ENCODE results near the gene NR2F1-AS1.
"Not testable (repeated sequence)": the region's sequence is repeated elsewhere in the genome, so short reads cannot be mapped to it uniquely, and the experiment has no call there.

Gene NR2F1-AS1

DNA sequence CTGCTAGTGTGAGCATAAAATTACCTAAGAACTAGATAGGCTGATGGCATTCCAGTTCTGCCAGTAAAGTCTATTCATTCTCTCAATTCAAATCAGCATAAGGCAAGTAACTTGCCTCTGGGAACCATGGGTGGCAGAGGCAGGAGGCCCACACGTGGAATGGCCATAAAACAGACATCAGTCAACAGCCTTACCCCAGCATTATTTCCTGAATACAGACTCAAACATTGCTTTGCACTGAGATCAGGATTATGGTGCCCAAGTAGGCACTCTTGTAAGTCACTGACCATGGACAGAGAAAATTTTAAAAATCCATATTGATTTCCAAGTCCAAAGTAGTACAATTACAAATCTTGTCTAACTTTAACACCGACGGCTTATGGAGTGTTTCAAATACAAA, 157.7 kb downstream of the NR2F1-AS1 start:
- DNase-seq = no peak

DNA sequence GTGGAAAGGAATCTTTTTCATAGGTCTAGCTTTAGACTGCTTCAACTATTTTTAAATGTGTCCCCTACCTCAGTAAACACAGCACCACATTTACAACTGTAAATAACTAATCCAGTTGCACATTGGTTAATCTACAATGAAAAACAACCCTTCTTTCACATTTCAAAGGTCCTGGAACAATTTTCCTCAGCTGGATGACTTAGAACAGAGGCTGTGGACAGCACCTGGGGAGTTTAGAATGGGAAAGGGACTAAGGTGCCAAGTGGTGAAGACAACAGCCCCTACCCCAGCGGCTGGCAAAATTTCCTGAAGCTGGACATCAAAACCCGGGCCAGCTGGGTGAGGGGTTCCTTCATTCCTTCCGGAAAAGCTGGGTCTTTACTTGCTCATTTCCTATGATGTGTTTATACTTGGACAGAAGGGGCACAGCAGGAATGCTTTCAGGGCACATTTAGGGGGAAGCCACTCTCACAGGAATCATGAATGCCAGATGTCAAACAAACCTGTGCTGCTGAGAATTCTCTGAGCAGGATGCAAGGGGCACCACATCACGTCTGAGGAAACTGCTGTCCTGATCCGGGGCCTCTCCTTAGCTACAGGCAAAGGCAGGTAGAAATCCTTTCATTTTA, 158.3 kb downstream of the NR2F1-AS1 start:
- DNase-seq = no peak

DNA sequence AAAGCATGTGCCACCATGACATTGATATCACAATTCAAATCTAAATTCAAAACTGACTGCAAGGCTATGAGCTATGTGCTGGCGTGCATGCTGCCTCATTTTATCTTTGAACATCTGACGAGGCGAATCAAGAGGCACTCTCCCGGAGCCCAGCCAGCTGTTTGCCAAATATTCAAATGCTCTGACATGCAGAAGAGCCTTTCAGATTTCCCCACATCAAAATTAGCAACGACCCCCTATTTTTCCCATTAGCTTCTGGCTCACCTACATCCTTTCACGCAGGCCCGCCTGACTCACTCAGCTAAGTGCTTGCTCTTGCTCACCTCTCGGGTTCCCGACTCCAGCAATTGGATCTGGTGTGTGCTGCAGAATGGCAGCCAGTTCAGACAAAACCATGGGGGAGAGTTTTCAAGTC, 159.0 kb downstream of the NR2F1-AS1 start:
- no peak for DNase-seq

DNA sequence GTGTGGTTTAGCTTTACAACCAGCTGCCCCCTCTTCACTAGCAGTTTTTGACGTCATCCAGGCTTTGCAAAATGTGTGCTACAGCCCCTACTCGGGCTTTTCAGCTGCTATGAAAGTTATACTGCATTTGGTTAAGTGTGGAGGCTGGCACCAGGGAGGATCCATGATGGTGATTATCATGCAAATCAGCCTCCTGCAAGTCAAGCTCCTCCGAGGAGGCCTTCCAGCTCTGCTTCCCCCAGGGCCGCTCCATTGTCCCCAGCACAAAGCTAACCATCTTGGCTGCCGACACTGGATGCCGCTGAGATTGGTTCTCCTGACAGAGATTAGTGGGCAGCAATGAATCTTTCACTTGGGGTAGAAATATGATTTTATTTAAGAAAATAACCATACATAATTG, 159.6 kb downstream of the NR2F1-AS1 start:
- no peak for DNase-seq

DNA sequence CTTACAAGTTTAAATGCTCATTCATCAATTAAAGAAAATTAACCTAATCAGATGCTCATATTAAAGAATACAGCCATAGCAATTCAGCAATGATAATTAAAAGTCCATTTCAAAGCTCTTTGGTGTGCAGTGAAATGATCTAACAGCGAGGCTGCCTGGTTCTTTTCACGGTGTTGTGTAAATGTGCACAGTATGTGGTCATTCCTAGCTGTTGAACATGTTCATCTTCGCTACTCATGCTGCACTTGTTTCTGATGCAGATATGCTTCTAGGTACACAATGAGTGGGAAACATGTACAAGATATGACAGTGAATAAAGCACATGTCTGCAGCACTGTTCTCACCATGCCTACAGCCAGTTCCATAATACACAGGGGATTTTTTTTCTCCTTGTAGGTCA, 163.5 kb downstream of the NR2F1-AS1 start:
- no peak for DNase-seq

DNA sequence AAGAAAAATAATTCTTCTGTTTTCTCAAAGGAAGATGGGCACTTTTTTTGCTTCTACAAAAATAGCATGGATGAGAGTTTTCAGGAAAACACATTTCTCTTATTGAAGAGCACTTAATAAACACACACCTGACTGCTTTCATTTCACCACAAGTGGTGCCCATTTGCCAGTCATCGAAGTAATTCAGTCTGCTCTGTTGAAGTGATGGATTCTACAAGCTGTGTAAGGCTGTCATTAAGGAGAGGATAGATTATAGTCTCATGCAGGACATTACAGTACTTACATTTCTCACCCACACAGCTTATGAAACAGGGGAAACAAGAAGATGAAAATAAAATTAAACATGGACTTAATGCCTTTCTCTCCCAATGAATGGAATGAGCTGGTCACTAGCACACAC, 165.2 kb downstream of the NR2F1-AS1 start:
- no peak for DNase-seq

DNA sequence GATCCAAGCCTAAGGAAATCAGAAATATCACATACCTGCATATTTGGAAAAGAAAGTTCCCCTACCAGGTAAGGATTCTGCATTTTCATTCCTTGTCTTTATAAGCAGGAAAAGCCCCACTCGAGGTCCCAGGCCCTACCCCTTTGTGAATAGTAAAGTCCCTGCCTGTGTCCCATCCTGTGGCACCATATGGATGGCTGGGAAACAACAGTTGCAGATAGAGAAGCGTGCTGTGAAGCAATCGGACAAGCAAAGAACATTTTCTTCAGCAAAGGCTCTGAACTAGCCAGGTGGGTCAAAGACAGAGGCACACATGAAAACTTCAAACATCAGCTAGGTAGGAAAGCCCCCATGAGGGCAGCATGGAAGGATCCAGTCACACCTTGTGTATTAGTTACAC, 169.3 kb downstream of the NR2F1-AS1 start:
- DNase-seq = no peak

DNA sequence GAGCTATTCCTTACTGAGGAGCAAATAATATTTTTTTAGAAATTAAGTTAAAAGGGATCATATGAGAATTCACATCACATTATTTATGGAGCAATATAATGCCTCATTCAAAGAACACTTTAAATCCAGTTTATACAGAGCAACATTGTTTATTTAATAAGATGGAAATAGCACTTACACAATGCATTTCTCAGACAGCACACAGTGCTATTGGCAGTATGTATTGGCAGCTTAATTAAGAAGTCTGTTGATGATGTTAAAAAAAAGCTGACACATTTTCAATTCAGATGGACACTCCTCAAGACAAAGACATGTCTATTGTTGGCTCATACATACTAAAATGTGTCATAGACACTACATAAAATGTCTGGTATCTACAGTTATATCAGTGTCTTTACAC, 171.3 kb downstream of the NR2F1-AS1 start:
- no peak for DNase-seq

DNA sequence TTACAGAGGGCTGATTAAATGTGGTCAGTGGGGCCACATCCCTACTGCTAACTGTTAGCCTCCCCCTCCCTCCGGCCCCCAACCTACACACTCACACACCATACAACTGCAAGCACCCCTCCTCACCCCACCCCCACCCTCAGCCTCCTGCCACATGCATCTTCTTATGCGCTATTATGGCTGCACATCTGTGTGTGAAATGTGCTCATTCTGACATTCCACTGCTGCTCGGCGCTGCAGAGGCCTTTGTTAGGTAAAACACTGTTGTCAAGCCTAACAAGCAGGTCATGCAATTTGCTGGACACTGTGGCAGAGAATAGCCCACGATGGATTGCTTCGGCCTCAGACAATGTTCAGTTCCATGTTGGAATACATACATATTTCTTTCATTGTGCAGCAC, 173.6 kb downstream of the NR2F1-AS1 start:
- DNase-seq = no peak

DNA sequence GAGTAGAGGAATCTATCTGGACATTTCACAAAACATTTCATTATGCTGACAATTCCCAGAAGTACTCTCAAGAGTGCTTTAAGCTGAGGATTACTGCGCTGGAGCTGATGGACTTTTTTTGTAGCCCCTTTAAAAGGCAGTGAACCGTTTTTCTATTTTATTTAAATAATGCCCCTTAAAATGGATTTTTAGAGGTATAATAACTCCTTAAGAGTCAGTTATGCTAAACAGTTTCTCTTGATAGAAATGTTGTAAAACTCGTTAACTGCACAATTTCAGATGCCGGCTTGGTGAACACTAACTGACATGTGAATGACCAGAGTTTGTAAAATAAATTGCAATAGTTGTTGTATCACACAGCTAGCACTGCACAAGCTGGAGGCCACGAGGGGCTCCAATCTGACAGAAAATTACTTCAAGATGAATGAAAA, 174.0 kb downstream of the NR2F1-AS1 start:
- no peak for DNase-seq

DNA sequence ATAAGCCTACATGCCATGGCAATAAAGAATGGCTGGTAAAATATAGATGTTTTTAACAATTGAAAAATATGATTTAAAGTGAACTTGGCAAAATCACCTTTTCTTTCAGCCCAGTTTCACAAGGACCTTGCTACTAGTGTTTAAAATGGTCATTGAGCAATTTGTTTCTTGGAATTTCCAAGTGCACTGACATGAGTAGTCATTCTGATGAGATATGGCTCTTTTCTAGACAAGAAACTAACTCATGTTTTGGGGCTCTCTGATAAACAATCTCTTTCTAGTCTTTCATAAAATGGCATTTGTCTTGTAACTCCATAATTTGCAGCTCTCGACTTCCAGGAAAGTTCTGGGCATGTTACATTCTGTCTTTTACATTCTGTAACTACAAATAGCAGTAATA, 176.8 kb downstream of the NR2F1-AS1 start:
- no peak for DNase-seq

DNA sequence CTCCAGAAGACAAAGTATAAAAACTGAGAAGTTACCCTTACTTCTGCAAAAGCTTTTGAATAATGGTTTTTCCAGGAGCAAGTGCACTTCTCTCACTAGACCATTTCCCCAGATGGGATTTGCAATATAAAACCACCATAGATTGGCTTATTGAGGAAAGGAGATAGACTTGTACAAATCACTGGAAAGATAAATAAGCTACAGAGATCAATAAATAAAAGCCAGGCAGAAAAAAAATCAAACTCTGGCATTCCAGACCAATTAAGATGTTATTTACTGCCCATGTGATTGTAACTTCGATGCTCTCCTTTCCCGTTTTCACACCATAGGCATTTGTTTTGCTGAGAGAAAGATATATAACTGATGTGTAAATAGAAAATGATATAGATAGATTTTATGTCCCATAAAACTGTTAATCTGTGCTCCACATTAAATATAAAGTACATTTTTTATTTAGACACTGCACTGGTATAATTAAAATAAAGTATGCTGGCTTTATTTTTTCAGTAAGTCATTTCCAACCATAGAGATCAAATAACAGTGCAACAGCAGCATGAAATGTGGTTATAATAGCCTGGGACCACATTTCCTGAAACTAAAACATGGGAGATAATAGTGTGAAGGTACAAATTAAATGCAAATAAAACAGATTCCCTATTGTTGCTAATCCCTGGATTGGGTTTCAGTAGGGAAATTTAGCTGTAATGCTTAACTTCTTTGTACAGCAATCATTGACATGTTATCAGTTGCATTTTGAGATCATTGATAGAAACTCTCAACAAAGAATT, 177.7 kb downstream of the NR2F1-AS1 start:
- DNase-seq = no peak

DNA sequence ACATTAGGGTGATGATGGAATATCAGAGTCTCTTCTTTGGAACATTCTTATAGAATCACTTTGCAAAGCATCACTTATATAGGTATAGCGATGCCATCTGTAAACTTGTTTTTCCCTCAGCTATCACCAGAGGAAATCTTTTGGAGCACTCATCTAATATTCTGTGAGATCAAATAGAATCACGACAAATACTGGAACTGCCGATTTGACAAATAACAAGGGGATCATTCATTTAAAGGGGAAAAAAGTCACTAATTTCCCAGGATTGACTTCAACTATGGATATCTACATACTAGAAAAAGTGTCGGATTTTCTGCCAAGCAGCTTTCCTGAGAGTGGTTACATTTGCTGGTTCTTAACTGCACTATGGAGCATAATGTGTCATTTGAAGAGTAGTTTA, 178.6 kb downstream of the NR2F1-AS1 start:
- DNase-seq = no peak

DNA sequence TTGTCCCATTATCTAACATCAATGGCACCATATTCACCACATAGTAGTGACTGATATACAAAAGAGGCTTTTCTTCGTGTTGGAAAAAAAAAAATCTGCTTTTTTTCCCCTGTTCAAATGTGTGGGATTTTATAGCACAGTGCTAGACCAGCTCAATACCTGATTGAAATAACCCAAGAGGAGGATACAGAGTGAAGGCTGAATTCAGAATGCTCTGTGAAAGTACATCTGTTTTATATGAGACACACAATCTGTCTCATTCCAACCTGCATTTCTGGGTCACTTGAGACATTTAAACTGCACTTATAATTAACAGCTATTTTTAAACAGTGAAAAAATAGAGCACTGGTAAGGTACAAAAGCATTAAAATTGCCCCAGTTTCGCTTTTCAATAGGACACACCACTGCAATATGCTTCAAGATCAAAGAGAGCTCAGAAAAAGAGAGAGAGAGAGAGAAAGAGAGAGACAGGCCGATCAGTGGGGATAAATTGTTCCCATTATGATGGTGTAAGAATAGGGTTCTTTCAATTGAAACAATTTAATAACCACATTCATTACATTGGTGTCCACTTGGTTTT, 179.3 kb downstream of the NR2F1-AS1 start:
- DNase-seq = no peak

DNA sequence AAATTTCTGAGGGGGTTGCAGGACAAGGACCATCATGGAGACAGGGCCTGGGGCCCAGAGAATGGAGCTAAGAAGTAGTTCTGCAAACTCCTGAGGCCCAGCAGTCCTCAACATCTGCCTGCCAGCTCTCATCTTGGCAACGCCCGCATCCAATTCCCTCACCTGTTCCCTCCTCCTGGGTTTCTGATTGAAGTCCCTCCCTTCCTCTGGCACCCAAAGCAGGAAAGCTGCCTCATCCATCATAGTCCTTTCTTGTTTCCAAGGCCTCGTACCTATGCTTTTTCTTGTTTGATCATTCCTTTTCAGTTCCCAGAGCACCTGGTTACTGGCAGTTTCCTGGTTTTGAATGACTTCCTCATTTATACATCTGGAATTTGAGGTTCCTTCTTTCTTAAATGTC, 181.3 kb downstream of the NR2F1-AS1 start:
- no peak for DNase-seq

DNA sequence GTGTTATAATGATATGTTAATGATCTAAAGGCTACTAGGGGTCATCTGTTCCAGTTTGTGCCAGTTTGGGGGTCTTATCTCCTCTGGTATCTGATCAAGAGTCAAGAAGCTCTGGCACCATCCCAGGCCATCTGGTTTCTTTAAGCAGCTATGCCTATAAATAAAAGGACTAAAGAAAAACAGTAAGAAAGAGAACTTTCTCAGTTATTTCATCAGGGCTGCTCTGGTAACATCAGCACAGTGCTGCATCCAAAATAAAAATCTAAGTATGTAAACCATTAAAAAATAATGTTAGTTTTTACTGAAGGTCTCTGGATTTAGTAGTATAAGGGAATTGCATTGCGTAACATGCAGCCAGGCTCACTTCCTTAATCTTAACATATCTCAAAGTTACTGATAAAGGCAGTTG, 185.0 kb downstream of the NR2F1-AS1 start:
- DNase-seq = no peak

DNA sequence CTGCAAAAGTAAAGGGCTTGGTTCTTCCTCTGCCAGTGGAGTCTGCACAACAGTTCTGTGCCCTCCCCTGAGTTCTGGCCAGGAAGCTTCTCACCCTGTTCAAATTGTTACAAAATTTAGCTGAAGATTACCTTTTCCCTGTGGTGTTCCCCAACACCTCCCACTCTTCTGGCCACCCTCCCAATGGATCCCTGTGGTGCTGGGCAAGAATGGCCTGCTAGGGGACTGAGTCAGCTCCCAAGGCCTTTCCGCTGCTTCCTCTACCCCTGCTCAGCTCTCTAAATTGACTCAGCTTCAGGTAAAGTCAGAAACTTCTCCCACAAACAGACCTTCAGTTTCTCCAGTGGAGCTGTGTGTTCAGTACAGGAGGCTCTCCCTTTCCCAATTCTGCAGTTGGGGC, 186.0 kb downstream of the NR2F1-AS1 start:
- no peak for DNase-seq

DNA sequence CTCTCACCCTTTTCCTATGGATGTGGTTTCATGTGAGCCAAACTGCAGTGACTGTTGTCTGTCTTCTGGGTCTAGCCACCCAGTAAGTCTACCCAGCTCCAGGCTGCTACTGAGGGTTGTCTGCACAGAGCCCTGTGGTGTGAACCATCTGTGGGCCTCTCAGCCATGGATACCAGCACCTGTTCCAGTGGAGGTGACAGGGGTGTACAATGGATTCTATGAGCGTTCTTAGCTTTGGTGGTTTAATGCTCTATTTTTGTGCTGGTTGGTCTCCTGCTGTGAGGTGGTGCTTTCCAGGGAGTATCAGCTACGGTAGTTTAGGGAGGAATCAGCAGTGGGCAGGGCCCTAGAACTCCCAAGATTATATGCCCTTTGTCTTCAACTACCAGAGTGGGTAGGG, 186.7 kb downstream of the NR2F1-AS1 start:
- DNase-seq = no peak

DNA sequence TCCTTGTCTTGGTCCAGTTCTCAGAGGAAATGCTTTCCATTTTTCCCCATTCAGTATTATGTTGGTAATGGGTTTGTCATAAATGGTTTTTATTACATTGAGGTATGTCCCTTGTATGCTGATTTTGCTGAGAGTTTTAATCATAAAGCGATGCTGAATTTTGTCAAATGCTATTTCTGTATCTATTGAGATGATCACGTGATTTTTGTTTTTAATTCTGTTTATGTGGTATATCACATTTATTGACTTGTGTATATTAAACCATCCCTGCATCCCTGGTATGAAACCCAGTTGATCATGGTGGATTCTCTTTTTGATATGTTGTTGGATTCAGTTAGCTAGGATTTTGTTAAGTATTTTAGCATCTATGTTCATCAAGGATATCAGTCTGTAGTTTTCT, 189.8 kb downstream of the NR2F1-AS1 start:
- DNase-seq = not testable (repeated sequence)

DNA sequence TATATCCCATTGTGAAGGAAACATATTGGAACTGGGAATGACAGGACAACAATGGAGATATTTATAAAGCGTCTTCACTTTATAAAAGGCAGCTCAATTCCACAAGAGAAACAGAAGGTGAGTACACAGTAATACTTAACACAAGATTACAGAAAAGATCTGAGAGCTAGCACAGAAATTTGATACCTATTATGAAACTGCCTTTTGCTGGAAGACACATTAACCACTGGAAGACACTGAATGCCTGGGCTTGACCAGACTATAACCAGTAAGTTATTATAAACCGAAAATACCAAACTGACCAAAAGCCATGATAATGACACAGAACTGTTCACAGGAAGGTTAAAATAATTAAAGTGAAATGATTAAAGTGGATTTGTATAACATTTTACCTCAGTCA, 195.4 kb downstream of the NR2F1-AS1 start:
- no peak for DNase-seq

DNA sequence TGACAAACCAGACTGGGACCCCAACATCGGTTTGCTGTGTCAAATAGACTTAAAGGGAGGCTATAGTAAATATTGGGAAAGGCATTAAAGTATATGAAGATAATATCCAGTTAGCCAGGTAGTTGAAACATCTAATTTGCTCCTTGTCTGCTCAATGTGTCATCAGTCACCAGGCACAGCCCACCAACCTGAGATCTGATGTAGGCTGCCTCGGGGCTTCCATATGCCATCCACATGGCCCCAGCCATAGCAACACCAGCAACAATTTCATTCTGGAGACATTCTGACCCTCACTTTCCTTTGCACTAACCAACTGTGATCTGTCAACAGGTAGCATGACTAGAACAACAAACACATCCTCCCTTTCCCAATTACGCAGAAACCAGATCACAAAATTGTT, 196.0 kb downstream of the NR2F1-AS1 start:
- no peak for DNase-seq

DNA sequence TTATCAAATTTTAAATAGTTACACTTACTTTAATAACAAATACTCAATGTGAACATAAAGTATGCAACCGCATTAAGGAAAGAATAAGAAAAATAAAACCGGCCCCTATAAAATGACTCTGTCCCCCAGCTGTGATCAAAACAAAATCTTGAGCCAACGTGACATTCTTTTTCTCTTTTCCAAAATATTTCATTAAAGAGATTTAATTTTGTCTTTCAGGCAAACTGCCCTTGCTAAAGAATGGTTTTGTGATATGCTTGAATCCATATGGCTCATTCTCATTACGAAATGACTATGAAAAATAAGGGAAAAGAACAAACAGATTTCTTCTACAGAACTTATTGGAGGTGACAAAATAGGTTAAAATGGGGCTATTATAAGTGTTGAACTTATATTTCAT, 197.0 kb downstream of the NR2F1-AS1 start:
- DNase-seq = no peak

DNA sequence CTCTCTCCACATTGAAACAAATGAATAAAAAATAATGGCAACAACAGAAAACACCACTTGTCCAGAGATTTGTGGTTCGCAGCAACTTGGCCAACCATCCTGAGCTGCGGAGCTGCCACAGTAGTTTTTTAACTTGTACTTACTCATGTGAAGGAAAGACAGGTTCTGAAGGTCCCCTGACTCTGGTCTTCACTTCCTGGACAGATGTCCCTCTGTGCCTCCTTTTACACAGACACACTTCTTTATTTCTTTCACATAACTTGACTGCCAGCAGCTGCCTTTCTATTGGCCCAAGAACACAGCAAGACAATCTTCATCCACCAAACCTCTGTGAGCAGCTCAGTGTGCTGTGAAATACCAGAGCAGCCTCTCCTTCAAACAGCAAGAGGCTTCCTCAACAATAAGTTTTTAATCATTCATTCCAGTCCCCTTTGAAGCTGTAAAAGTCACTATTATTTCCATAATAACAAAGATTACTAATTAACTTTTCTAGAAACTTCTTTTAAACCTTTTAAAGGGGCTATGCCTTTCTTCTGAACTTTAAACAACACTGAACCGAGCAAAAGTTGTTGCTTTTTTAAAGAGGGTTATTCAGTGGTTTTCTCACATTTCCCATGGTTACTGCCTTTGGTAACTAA, 198.7 kb downstream of the NR2F1-AS1 start:
- DNase-seq = no peak

DNA sequence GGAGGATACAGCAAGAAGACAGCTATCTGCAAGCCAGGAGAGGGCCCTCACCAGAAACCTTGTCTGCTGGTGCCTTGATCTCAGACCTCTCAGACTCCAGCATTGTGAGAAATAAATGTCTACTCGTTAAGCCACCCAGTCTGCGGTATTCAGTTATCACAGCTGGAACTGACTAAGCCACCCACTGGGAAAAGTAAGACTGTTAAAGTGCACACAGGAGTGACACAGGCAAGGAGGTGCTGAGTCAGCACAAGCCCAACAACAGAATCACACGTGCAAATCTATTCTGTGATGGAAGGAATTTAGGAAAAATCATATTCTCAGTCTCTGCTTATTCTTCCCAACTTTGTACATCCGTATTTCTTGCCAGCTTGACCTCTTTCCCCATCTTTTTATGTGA, 200.0 kb downstream of the NR2F1-AS1 start:
- no peak for DNase-seq

All from GDM1 (cell line).